Measurements from ENCODE around the gene UVRAG. TPM values are rescaled to one million over a fixed set of nuclear protein-coding genes. Genes with fewer than 3 reads are reported as not detected.
"Not testable (repeated sequence)": the region's sequence is repeated elsewhere in the genome, so short reads cannot be mapped to it uniquely, and the experiment has no call there.

Gene UVRAG
- total RNA-seq, 1 donor from 2014 or later, result 13.9 TPM

DNA sequence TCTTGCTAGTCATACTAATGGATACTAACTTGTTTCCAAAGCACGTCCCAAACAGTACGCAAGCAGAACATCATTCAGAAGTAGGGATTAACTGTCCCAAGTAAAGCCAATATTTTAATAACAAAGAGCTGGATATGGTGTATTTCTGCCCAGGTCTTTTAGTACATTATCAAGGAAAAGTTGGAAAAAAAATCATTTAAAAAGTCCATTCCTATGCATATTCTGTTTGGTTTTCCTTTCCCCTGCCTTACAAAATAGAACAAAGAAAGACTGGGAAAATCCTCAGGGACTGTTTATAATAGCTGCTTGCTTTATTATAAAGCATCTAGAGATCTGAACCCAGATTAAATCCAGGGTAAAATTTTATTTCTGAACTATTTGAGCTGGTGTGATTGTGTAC is 83.9 kb downstream of the UVRAG start:
- no peak for DNase-seq (ENCODE audit: low spot score)
- intact Hi-C loops (cut with DNase I), result no loop called here

- no peak for DNase-seq (ENCODE audit: low spot score)
- intact Hi-C loops (cut with DNase I), result no loop called here
Measured at GRCh38 chr11:75899806-75900205, 84.8 kb downstream of the UVRAG start.

DNA sequence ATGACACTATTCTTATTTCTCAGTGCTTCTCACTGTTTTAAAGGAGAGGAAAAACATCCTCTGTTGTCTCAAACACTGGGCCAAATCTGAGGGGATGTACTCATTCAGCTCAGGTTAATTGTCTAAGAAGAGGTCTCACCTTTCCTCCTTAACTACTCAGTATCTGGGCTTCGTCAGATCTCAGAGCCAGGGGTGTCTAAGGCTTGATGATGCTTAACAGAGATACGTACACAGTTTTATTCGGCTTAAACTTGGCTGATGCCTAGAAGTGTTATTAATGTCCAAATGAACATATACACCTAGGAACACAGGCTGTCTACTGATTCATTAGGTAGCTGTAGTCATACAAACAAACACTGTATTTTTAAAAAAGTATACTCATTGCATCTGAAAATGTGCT is 85.8 kb downstream of the UVRAG start:
- no peak for DNase-seq (ENCODE audit: low spot score)

DNA sequence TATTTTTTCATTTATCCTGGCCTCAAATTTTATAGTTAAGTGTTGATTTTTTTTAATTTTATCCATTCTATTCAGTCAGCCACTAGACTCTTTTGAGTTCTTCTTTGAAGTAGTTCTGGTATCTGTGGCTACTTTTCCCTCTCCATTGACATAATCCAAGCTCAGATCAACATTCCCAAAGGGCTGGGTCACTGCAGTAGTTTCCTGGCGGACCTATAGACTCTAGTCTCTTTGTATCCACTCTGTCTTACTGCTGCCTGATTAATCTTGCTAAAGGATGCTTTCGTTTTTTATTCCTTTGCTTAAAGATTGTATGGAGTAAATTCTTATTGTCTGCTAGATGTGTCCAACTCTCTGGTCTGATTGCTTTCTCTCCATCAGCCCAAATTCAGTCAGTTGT is 87.6 kb downstream of the UVRAG start:
- intact Hi-C loops (cut with DNase I), result no loop called here
- no peak for DNase-seq (ENCODE audit: low spot score)

More for the DNA sequence above, 85.8 kb downstream of the UVRAG start:
- intact Hi-C loops (cut with DNase I), result no loop called here

DNA sequence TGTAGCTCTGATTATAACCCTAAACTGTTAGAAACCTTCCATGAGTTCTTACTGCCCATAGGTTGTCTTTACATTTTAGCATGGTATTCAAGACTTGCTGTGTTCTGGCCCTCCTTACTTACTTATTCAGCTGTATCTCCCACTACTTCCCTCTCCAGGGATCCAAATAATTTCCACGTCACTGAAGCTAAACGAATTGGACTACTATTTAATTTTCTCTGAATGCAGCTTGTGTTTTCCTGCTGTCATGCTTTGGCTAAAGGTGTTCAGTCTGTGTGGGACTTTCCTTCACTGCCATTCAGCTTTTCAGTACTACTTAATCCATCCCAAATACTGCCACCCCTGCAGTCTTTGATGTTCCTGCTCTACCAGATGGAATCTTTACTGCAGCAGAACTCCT is 88.3 kb downstream of the UVRAG start:
- intact Hi-C loops (cut with DNase I), result no loop called here
- no peak for DNase-seq (ENCODE audit: low spot score)

DNA sequence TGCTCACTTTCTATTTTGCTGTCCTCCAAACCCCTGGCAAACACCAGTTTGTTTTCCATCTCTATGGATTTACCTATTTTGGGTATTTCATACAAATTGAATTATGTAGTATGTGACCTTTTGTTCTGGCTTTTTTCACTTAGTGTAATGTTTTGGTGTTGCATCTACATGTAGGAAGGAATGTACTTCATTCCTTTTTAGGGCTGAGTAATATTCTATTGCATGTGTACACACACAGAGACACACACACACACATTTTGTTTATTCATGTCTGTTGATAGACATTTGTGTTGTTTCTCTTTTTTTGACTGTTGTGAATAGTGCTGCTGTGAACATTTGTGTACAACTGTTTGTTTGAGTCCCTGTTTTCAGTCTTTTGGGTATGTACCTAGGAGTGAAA is 90.4 kb downstream of the UVRAG start:
- no peak for DNase-seq (ENCODE audit: low spot score)
- intact Hi-C loops (cut with DNase I), result no loop called here

DNA sequence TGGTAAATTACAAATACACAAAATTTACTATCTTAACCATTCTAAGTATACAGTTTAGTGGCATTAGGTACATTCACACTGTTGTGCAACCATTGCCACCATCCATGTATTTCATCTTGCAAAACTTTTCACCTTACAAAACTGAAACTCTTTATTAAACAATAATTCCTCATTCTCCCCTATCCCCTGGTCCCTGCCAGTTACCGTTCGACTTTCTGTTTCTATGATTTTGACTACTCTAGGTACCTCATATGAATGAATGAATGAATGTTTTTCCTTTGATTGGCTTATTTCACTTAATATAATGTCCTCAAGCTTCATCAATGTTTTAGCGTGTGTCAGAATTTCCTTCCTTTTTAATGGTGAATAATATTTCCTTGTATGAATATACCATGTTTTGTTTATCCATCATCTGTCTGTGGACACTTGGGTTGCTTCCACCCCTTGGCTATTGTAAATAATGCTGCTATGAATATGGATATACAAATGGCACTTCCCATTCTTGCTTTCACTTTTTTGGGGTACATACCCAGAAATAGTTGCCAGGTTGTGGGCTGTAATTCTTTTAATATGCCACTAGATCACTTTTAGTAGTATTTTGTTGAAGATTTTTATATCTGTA is 93.0 kb downstream of the UVRAG start:
- DNase-seq (ENCODE audit: low spot score), result no peak
- intact Hi-C loops (cut with DNase I), result no loop called here

GRCh38 chr11:75910426-75911145 is 95.6 kb downstream of the UVRAG start:
- intact Hi-C loops (cut with DNase I), result no loop called here
- DNase-seq (ENCODE audit: low spot score), result no peak

GRCh38 chr11:75911459-75911858 is 96.4 kb downstream of the UVRAG start:
- intact Hi-C loops (cut with DNase I), result no loop called here
- no peak for DNase-seq (ENCODE audit: low spot score)

- intact Hi-C loops (cut with DNase I), result no loop called here
- no peak for DNase-seq (ENCODE audit: low spot score)
Measured at GRCh38 chr11:75913984-75914383, 99.0 kb downstream of the UVRAG start.

- intact Hi-C loops (cut with DNase I), result no loop called here
Measured at GRCh38 chr11:75916882-75917281, 101.9 kb downstream of the UVRAG start.

DNA sequence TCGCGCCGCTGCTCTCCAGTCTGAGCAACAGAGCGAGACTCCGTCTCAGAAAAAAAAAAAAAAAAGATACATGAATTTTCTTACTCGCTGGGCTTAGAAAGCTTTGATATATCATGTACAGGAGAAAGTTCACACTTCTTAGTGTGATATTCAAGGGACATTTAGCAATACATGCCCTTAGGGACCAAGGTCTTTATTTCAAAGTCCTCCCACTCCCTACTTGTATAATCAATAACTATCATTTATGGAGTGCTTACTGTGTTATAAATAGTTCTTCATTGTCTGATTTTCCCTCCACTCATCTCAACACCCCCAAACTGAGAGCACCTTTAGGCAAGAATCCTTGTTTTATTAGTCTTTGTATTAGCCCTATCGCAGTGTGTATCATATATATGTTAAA is 103.3 kb downstream of the UVRAG start:
- DNase-seq (ENCODE audit: low spot score), result no peak
- intact Hi-C loops (cut with DNase I), result no loop called here

More at GRCh38 chr11:75916882-75917281, 101.9 kb downstream of the UVRAG start:
- DNase-seq (ENCODE audit: low spot score), result no peak

DNA sequence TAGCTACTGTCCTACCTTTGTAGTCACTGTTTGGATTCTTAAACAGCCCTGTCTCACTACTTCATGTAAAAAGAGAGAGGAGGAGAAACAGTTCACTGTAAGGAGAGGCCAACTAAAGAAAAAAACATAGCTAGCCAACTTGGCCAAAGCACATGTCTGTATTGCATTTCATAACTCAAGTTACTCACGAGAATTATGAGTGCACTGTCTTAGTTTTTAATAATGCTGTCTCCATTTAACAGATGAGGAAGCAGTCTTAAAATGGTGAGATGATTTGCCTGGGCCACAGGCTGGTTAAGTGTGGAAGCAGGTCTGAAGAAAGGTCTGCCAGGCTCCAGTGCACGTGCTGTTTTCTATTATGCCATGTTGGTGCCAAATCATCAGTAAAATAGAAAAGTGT is 104.5 kb downstream of the UVRAG start:
- DNase-seq (ENCODE audit: low spot score), result no peak
- intact Hi-C loops (cut with DNase I), result no loop called here

DNA sequence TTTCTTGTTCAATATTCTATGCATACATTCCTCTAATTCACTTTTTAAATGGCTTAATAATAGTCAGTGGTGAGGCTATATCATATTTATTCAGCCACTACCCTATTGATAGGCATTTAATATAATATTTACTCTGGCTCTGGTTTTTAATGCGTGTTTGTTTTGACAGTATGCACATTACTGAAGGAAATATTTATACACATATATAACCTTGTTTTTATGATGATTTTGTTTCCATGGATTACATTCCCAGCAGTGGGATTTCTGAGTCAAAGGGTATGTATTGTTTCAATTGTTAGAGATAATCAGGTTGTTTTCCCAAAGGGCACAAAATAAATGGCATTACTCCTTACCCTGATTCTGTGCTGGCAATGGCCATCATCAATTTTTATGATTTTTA is 105.8 kb downstream of the UVRAG start:
- intact Hi-C loops (cut with DNase I), result no loop called here
- no peak for DNase-seq (ENCODE audit: low spot score)

GRCh38 chr11:75921808-75922207 is 106.8 kb downstream of the UVRAG start:
- no peak for DNase-seq (ENCODE audit: low spot score)
- intact Hi-C loops (cut with DNase I), result no loop called here

- no peak for DNase-seq (ENCODE audit: low spot score)
- intact Hi-C loops (cut with DNase I), result no loop called here
Measured at GRCh38 chr11:75924966-75925784, 110.2 kb downstream of the UVRAG start.

DNA sequence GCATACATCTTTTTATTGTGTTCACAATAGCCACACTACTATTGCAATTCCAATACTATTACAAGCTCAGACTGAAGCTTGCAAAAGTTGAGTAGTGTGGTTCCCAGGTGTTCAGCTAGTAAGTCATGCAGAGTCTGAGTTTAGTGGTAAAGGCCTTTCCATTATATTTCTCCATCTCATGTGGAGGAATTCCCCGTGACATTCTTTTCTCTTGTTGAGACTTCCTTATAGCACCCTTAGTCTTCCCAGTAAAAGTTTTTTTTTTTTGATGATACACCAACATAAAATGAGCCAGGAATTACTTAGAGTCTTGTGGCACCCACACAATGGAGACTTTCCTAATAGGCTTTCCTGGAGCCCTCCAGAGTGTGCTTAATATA is 110.8 kb downstream of the UVRAG start:
- DNase-seq (ENCODE audit: low spot score), result no peak
- intact Hi-C loops (cut with DNase I), result no loop called here

DNA sequence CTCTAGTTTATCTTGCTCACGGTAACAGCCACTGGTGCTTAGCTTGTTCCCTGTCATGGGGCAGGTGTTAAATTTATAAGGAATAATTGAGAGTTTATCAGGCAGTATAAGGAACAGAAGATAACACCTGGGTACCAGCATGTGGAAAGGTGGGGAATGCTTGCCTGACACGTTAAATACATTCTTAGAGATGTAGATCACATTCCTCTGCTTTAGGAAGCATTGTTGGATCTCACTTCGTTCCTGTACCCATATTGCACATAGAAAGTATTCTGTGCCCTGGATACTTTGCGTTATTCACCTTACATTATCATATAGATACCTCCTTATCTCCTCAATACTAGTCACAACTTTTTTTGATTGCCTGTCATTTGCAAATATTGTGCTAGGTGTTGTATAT is 114.7 kb downstream of the UVRAG start:
- intact Hi-C loops (cut with DNase I), result no loop called here
- DNase-seq (ENCODE audit: low spot score), result no peak

- intact Hi-C loops (cut with DNase I), result no loop called here
- no peak for DNase-seq (ENCODE audit: low spot score)
Measured at GRCh38 chr11:75930534-75930933, 115.5 kb downstream of the UVRAG start.

GRCh38 chr11:75931124-75931523 is 116.1 kb downstream of the UVRAG start:
- intact Hi-C loops (cut with DNase I), result no loop called here
- DNase-seq (ENCODE audit: low spot score), result no peak

- intact Hi-C loops (cut with DNase I); DNase-seq (ENCODE audit: low spot score): not testable (repeated sequence)
Measured at GRCh38 chr11:75933736-75934135, 118.7 kb downstream of the UVRAG start.

All from cardiac septum (tissue), 1 donor.